CD14-positive monocyte (primary cell): ENCODE measurements around the gene PCGF3. TPM values are rescaled to one million over a fixed set of nuclear protein-coding genes. Genes with fewer than 3 reads are reported as not detected.

ENCODE experiments used
- DNase-seq, 3 donors: peaks; one replicate each; pipeline ENCODE4 v3.0.0-alpha.2; 2011 to 2022
- H2AFZ ChIP-seq: 2 replicates; pipeline ENCODE4 v1.6.0; 2012; ENCODE audit warnings: mild to moderate bottlenecking, low read depth, low read length, inconsistent platforms; ENCODE audit not compliant: insufficient read depth, poor library complexity, severe bottlenecking
- H3K27ac ChIP-seq, 2 donors: 1 replicate in 1 of 2; 2 replicates in 1 of 2; pipeline ENCODE4 v1.5.1; 2012 to 2013; ENCODE audit warnings: low read length in 2 of 2, control low read depth in 1 of 2, inconsistent platforms in 1 of 2, low read depth in 1 of 2, mild to moderate bottlenecking in 1 of 2
- H3K27me3 ChIP-seq, 2 donors: one replicate each; pipeline versions ENCODE4 v1.6.0 to v1.6.1; 2011 to 2013; ENCODE audit warnings: low read length in 2 of 2; ENCODE audit not compliant: control insufficient read depth in 2 of 2, insufficient read depth in 2 of 2
- H3K36me3 ChIP-seq, 2 donors: replicated peaks in 1 of 2; 1 replicate in 1 of 2; 2 replicates in 1 of 2; pipeline versions ENCODE4 v1.5.1 to v1.6.1; 2012 to 2013; ENCODE audit warnings: low read length in 2 of 2, control low read depth in 1 of 2, inconsistent platforms in 1 of 2, mild to moderate bottlenecking in 1 of 2; ENCODE audit not compliant: insufficient read depth in 2 of 2, control insufficient read depth in 1 of 2
- H3K4me1 ChIP-seq, 2 donors: 1 replicate in 1 of 2; 2 replicates in 1 of 2; pipeline versions ENCODE4 v1.5.1 to v1.6.1; 2012 to 2013; ENCODE audit warnings: low read length in 2 of 2, control low read depth in 1 of 2, inconsistent platforms in 1 of 2, mild to moderate bottlenecking in 1 of 2, moderate library complexity in 1 of 2; ENCODE audit not compliant: insufficient read depth in 2 of 2, control insufficient read depth in 1 of 2
- H3K4me2 ChIP-seq: replicated peaks from 2 replicates; pipeline ENCODE3; 2012; ENCODE audit warnings: low read length, moderate library complexity, mild to moderate bottlenecking; ENCODE audit not compliant: poor library complexity, severe bottlenecking; ENCODE audit errors: extremely low read depth
- H3K4me3 ChIP-seq, 3 experiments: fragments of 200-600 bp in 1 of 3; sonication (generic) in 1 of 3; replicated peaks in 1 of 3; 1 replicate in 2 of 3; 2 replicates in 1 of 3; pipeline ENCODE4 v1.5.1; 2011 to 2013; ENCODE audit warnings: low read length in 3 of 3, mild to moderate bottlenecking in 3 of 3, control low read depth in 2 of 3, low read depth in 2 of 3, inconsistent platforms in 1 of 3, moderate library complexity in 1 of 3
- H3K79me2 ChIP-seq: 2 replicates; pipeline ENCODE4 v1.6.0; 2012; ENCODE audit warnings: mild to moderate bottlenecking, control low read depth, inconsistent platforms, low read length, moderate library complexity; ENCODE audit not compliant: insufficient read depth
- H3K9ac ChIP-seq: 2 replicates; pipeline ENCODE4 v1.6.0; 2017; ENCODE audit warnings: low read length, mild to moderate bottlenecking; ENCODE audit not compliant: insufficient read depth, poor library complexity, severe bottlenecking
- H3K9me3 ChIP-seq, 2 donors: replicated peaks in 1 of 2; 1 replicate in 1 of 2; 2 replicates in 1 of 2; pipeline versions ENCODE4 v1.5.1 to v1.6.1; 2012 to 2013; ENCODE audit warnings: low read length in 2 of 2, control low read depth in 1 of 2; ENCODE audit not compliant: control insufficient read depth in 1 of 2, insufficient read depth in 1 of 2
- H4K20me1 ChIP-seq: 2 replicates; pipeline ENCODE4 v1.6.0; 2012; ENCODE audit warnings: mild to moderate bottlenecking, low read length, control low read depth, moderate library complexity; ENCODE audit not compliant: insufficient read depth
- H3K27ac Mint-ChIP-seq, 7 donors: one replicate each; pipeline ENCODE4 v1.8.0; 2020; ENCODE audit warnings: mild to moderate bottlenecking in 7 of 7, mixed read lengths in 7 of 7, moderate library complexity in 6 of 7, inconsistent platforms in 2 of 7
- H3K27me3 Mint-ChIP-seq, 3 donors: one replicate each; pipeline ENCODE4 v1.8.0; 2021 to 2022; ENCODE audit warnings: low read depth in 3 of 3, mild to moderate bottlenecking in 3 of 3, mixed read lengths in 3 of 3, moderate library complexity in 3 of 3, inconsistent platforms in 1 of 3
- H3K36me3 Mint-ChIP-seq, 2 donors: one replicate each; pipeline ENCODE4 v1.8.0; 2020; ENCODE audit warnings: mixed read lengths in 2 of 2, inconsistent platforms in 1 of 2, mild to moderate bottlenecking in 1 of 2
- H3K4me1 Mint-ChIP-seq: one replicate; pipeline ENCODE4 v1.8.0; 2020; ENCODE audit warnings: mild to moderate bottlenecking, mixed read lengths
- H3K4me3 Mint-ChIP-seq, 2 donors: one replicate each; pipeline ENCODE4 v1.8.0; 2020; ENCODE audit warnings: mild to moderate bottlenecking in 2 of 2, mixed read lengths in 2 of 2, moderate library complexity in 1 of 2
- H3K9me3 Mint-ChIP-seq, 7 donors: one replicate each; pipeline ENCODE4 v1.8.0; 2020 to 2022; ENCODE audit warnings: mixed read lengths in 7 of 7, mild to moderate bottlenecking in 6 of 7, moderate library complexity in 6 of 7, inconsistent platforms in 2 of 7
- WGBS: methylation state at CpG from one replicate; pipeline ENCODE4 v1.1.5; 2013; ENCODE audit warnings: missing lambda C conversion rate; ENCODE audit not compliant: insufficient coverage; 5-methylcytosine and 5-hydroxymethylcytosine counted together
- intact Hi-C, 2 donors: fragments of 100-400 bp; cut with micrococcal nuclease; formaldehyde crosslinking; loops; one replicate each; pipeline versions ENCODE4 v1.15.0 to v1.15.1; 2023
- polyA plus RNA-seq, 3 donors: library from polyadenylated mRNA; depleted of rRNA in 1 of 3; unstranded in 2 of 3; stranded (reverse) in 1 of 3; fragments of 300-500 nt in 2 of 3; fragments of >200 nt in 1 of 3; fragmentation: Illumina TruSeq in 2 of 3; gene quantifications; 1 replicate in 2 of 3; 2 replicates in 1 of 3; pipeline ENCODE4 v1.2.3, GENCODE V29; 2012 to 2021
- TF ChIP-seq, protein P1 (sequence below): fragments of 200-600 bp; IDR thresholded peaks from one replicate; pipeline ENCODE4 v1.8.0; 2022; ENCODE audit warnings: antibody characterized with exemption, mild to moderate bottlenecking

PCGF3 gene
- polyA plus RNA-seq, 3 donors: 7.0 to 163 (median 8.3) TPM

DNA sequence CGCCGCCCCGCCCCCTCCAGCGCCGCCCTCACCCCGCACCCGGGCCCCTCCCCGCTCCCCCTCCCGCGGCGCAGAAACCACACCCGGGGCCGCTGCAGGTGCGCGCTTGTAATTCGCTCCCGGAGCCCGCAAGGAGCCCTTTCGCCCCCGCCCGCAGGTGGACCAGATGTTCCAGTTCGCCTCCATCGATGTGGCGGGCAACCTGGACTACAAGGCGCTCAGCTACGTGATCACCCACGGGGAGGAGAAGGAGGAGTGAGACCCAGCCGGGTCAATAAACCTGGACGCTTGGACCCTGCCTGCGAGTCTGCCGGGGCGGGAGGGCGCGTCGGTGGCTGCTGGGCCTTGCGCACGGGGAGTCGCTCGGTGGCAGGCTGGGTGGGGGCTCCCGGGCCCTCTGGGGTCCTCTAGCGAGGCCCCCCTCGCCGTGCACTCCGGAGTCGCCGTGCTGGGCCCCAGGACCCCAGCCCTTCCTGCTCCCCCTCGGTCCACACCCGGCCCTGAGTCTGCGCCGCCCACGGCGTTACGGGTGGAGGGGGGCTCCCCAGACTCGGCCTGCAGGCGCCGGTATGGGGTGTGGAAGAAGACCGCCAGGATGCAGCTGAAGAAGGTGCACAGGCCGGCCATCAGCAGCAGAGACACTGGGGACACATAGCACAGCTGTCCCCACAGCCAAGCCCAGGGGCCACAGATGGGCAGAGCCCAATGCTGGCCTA lies 23.7 kb upstream of the PCGF3 start:
- Mint-ChIP-seq H3K36me3 (peaks cover 12 to 23% of the 10 kb centered on the region in 2 donors), H3K4me3 (no peak overlapping the region), H3K27me3 (peaks cover 5 to 19% (median 10%) of the 10 kb centered on the region in 3 donors), H3K4me1 (peaks cover 30% of the 10 kb centered on the region), H3K9me3 (peaks cover 0 to 2% (median 0%) of the 10 kb centered on the region in 7 donors), H3K27ac (no peak overlapping the region)
- Histone ChIP-seq H3K9ac (no peak overlapping the region), H2AFZ (no peak overlapping the region), H3K9me3 (no peaks in the 10 kb centered on the region), H3K27me3 (no peaks in the 10 kb centered on the region), H4K20me1 (peaks cover 43% of the 10 kb centered on the region), H3K4me3 (no peak overlapping the region), H3K27ac (no peak overlapping the region), H3K4me1 (peaks cover 28 to 35% of the 10 kb centered on the region in 2 donors), H3K79me2 (peaks cover 7% of the 10 kb centered on the region), H3K36me3 (peaks cover 4 to 18% of the 10 kb centered on the region in 2 donors), H3K4me2 (no peak overlapping the region)
- TF ChIP-seq, protein P1, sequence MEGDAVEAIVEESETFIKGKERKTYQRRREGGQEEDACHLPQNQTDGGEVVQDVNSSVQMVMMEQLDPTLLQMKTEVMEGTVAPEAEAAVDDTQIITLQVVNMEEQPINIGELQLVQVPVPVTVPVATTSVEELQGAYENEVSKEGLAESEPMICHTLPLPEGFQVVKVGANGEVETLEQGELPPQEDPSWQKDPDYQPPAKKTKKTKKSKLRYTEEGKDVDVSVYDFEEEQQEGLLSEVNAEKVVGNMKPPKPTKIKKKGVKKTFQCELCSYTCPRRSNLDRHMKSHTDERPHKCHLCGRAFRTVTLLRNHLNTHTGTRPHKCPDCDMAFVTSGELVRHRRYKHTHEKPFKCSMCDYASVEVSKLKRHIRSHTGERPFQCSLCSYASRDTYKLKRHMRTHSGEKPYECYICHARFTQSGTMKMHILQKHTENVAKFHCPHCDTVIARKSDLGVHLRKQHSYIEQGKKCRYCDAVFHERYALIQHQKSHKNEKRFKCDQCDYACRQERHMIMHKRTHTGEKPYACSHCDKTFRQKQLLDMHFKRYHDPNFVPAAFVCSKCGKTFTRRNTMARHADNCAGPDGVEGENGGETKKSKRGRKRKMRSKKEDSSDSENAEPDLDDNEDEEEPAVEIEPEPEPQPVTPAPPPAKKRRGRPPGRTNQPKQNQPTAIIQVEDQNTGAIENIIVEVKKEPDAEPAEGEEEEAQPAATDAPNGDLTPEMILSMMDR: no peak
- intact Hi-C loops: loop anchor here in 1 of 2 donors (5.0 to 10.0 kb wide), 2 partner anchors 100 to 347 kb away; partner anchors contain the start of gene ZNF141
- WGBS: 94% methylated on average over 38 of the region's 58 CpGs
- DNase-seq: no peak

DNA sequence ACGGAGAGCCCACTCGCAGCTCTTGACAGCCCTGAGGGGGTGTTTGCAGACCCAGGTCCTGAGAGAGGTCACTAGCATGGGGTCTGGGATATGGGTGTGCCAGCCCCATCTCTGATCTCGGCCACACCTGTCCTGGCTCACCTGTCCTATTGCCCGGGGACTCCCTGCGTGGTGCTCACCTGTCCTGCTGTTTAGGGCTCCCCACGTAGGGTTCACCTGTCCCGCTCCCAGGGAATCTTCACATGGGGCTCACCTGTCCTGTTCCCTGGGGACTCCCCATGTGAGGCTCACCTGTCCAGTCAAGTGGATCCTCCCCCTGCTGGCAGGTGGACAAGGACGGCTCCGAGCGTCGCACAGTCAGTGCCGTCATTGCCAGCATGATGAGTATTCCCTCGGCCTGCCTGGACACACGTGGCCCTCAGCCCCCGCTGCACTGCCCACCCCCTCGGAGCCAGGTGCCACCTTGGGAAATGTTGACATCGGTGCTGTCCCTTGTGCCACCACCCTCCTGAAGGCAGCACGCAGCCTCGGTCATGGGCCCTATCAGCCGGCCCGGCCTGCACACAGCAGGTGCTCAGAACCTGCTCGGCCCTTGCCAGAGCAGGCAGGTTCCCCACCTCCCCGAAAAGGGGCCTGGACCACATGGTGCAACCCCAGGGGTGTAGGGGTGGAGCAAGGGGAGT lies 23.0 kb upstream of the PCGF3 start:
- H3K9me3 ChIP-seq: no peaks in the 10 kb centered on the region
- TF ChIP-seq, protein P1: no peak
- no peaks in the 10 kb centered on the region for H3K27me3 ChIP-seq
- H3K4me2 ChIP-seq: no peak overlapping the region
- no peak overlapping the region for H3K27ac ChIP-seq
- H3K27me3 Mint-ChIP-seq: peaks cover 5 to 19% (median 8%) of the 10 kb centered on the region in 3 donors
- peaks cover 35 to 43% of the 10 kb centered on the region in 2 donors for H3K4me1 ChIP-seq
- H4K20me1 ChIP-seq: peaks cover 45% of the 10 kb centered on the region
- no peak overlapping the region for H2AFZ ChIP-seq
- H3K79me2 ChIP-seq: peaks cover 11% of the 10 kb centered on the region
- intact Hi-C loops: loop anchor here in 1 of 2 donors (5.0 to 10.0 kb wide), 2 partner anchors 100 to 348 kb away; partner anchors contain the start of gene ZNF141
- DNase-seq: no peak
- peaks cover 12 to 23% of the 10 kb centered on the region in 2 donors for H3K36me3 Mint-ChIP-seq
- H3K4me1 Mint-ChIP-seq: peaks cover 36% of the 10 kb centered on the region
- H3K36me3 ChIP-seq: peaks cover 4 to 18% of the 10 kb centered on the region in 2 donors
- H3K4me3 Mint-ChIP-seq: no peak overlapping the region
- no peak overlapping the region for H3K9ac ChIP-seq
- H3K4me3 ChIP-seq: no peak overlapping the region
- 90% methylated on average over 19 of the region's 23 CpGs for WGBS
- no peak overlapping the region for H3K27ac Mint-ChIP-seq
- H3K9me3 Mint-ChIP-seq: peaks cover 0 to 2% (median 0%) of the 10 kb centered on the region in 7 donors
